Measurements from ENCODE around the gene AKIRIN2. TPM values are rescaled to one million over a fixed set of nuclear protein-coding genes. Genes with fewer than 3 reads are reported as not detected.

AKIRIN2 gene
- total and polyA plus RNA-seq, 2 donors (not counting 3 experiments of a cell fraction or from before 2014, with no cell fraction given): 19.0 to 46.4 TPM

GRCh38 chr6:87706187-87706966 lies 4.3 kb upstream of the AKIRIN2 start:
- Histone ChIP-seq H3K9ac (replicated peaks; ENCODE audit: extremely low read depth, insufficient read depth, low read length) (no peak overlapping the region), H3K4me2 (ENCODE audit: insufficient read depth, low read length) (no peak overlapping the region)
- DNase-seq (ENCODE audit: low read depth, low spot score): no peak

More at GRCh38 chr6:87706187-87706966, 4.3 kb upstream of the AKIRIN2 start:
- Histone ChIP-seq H3K36me3 (ENCODE audit: control insufficient read depth in 2 of 2, extremely low read depth in 1 of 2, insufficient read depth in 2 of 2, low read length in 2 of 2) (no peaks in the 10 kb centered on the region), H3K27ac (ENCODE audit: insufficient read depth, low read depth, low read length) (no peak overlapping the region), H3K9me3 (replicated peaks; ENCODE audit: control insufficient read depth, insufficient read depth, low read length) (no peaks in the 10 kb centered on the region), H3K79me2 (ENCODE audit: control insufficient read depth, insufficient read depth, low read length) (peaks cover 6% of the 10 kb centered on the region), H3K4me1 (ENCODE audit: control insufficient read depth, extremely low read depth, insufficient read depth, low read length) (peaks cover 5% of the 10 kb centered on the region), H3K27me3 (ENCODE audit: control insufficient read depth in 2 of 2, insufficient read depth in 2 of 2, low read length in 2 of 2) (no peaks in the 10 kb centered on the region), H2AFZ (ENCODE audit: low read depth, low read length) (no peak overlapping the region), H4K20me1 (replicated peaks; ENCODE audit: control insufficient read depth, extremely low read depth, insufficient read depth, low read length) (no peaks in the 10 kb centered on the region), H3K9me1 (replicated peaks; ENCODE audit: control insufficient read depth, extremely low read depth, insufficient read depth, low read length) (no peaks in the 10 kb centered on the region), H3K4me3 (replicated peaks in 1 of 3; ENCODE audit: insufficient read depth in 1 of 3, low read depth in 1 of 3, low read length in 3 of 3) (no peak overlapping the region)
- BruUV-seq (replicated peaks): no TSS peak
- ChIA-PET CTCF (interaction anchor here (1.0 kb wide), 1 partner anchor 118 kb away, joined by 3 read pairs; no protein-coding TSS in a partner anchor), POLR2A (no interaction called here)
- TF ChIP-seq FOS (IDR thresholded peaks at IDR 0.05; ENCODE audit: borderline replicate concordance, insufficient read depth, low read length): no peak
- no peak for TF ChIP-seq POLR2AphosphoS5 (IDR thresholded peaks at IDR 0.05; ENCODE audit: insufficient read depth, low read depth, low read length)
- TF ChIP-seq EZH2 (IDR thresholded peaks at IDR 0.05; ENCODE audit: borderline replicate concordance, low read depth, low read length, severe bottlenecking): no peak
- TF ChIP-seq, protein P1, sequence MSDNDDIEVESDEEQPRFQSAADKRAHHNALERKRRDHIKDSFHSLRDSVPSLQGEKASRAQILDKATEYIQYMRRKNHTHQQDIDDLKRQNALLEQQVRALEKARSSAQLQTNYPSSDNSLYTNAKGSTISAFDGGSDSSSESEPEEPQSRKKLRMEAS (IDR thresholded peaks at IDR 0.05; ENCODE audit: insufficient read depth, insufficient read length): no peak
- no peak for TF ChIP-seq MYC (IDR thresholded peaks at IDR 0.05; ENCODE audit: low read depth, low read length)
- no peak for TF ChIP-seq JUN (IDR thresholded peaks at IDR 0.05; ENCODE audit: borderline replicate concordance, insufficient read depth, insufficient read length, low read depth)
- no peak for TF ChIP-seq GATA2 (IDR thresholded peaks at IDR 0.05; ENCODE audit: insufficient read depth, insufficient read length, low read depth, low read length)
- no peak for TF ChIP-seq POLR2A (IDR thresholded peaks at IDR 0.05; ENCODE audit: low read depth, low read length)
- no peak for TF ChIP-seq CTCF (IDR thresholded peaks at IDR 0.05; ENCODE audit: extremely low read depth in 1 of 2, insufficient read depth in 1 of 2, low read depth in 1 of 2, low read length in 2 of 2)
- no peak for FAIRE-seq
- dilution Hi-C loops (cut with MboI; ENCODE audit: extremely low pct_ligation_motif_present, low sequenced_read_pairs): no loop called here
- intact Hi-C loops (cut with micrococcal nuclease): loop anchor here (10.0 kb wide), 1 partner anchor 1168 kb away; no protein-coding TSS in a partner anchor

Data from endothelial cell of umbilical vein (primary cell).